GM18517 (cell line): ENCODE results near the gene LRRFIP2.

Source experiments
- ATAC-seq: cut with Tn5 transposase; IDR thresholded peaks from one replicate; pipeline ENCODE4 v1.9.1; 2021; ENCODE audit warnings: mild to moderate bottlenecking, moderate library complexity; ENCODE audit not compliant: unreplicated experiment

Gene LRRFIP2

GRCh38 chr3:37118163-37118562 lies 56.2 kb downstream of the LRRFIP2 start:
- ATAC-seq: no peak

- no peak for ATAC-seq
Measured at GRCh38 chr3:37117548-37117947, 56.8 kb downstream of the LRRFIP2 start.

- no peak for ATAC-seq
Measured at GRCh38 chr3:37116998-37117397, 57.4 kb downstream of the LRRFIP2 start.

GRCh38 chr3:37115446-37115845 lies 58.9 kb downstream of the LRRFIP2 start:
- ATAC-seq: no peak

- ATAC-seq: no peak
Measured at GRCh38 chr3:37114251-37115145, 59.9 kb downstream of the LRRFIP2 start.

GRCh38 chr3:37112987-37113386 lies 61.4 kb downstream of the LRRFIP2 start:
- no peak for ATAC-seq

GRCh38 chr3:37111199-37111598 lies 63.2 kb downstream of the LRRFIP2 start:
- ATAC-seq: no peak

- ATAC-seq: no peak
Measured at GRCh38 chr3:37107846-37108245, 66.5 kb downstream of the LRRFIP2 start.

- ATAC-seq: no peak
Measured at GRCh38 chr3:37103103-37103808, 71.1 kb downstream of the LRRFIP2 start.

GRCh38 chr3:37100411-37100810 lies 74.0 kb downstream of the LRRFIP2 start:
- ATAC-seq: no peak

GRCh38 chr3:37099469-37099868 lies 74.9 kb downstream of the LRRFIP2 start:
- ATAC-seq: no peak

GRCh38 chr3:37098884-37099283 lies 75.5 kb downstream of the LRRFIP2 start:
- no peak for ATAC-seq

GRCh38 chr3:37097776-37098175 lies 76.6 kb downstream of the LRRFIP2 start:
- no peak for ATAC-seq

GRCh38 chr3:37096975-37097374 lies 77.4 kb downstream of the LRRFIP2 start:
- no peak for ATAC-seq

- ATAC-seq: no peak
Measured at GRCh38 chr3:37096288-37096687, 78.1 kb downstream of the LRRFIP2 start.

- ATAC-seq: no peak
Measured at GRCh38 chr3:37094636-37095035, 79.7 kb downstream of the LRRFIP2 start.

GRCh38 chr3:37093481-37093880 lies 80.9 kb downstream of the LRRFIP2 start:
- ATAC-seq: no peak

GRCh38 chr3:37092484-37092883 lies 81.9 kb downstream of the LRRFIP2 start:
- ATAC-seq: no peak

- no peak for ATAC-seq
Measured at GRCh38 chr3:37087870-37088269, 86.5 kb downstream of the LRRFIP2 start.

- ATAC-seq: no peak
Measured at GRCh38 chr3:37086918-37087317, 87.5 kb downstream of the LRRFIP2 start.

- ATAC-seq: no peak
Measured at GRCh38 chr3:37082317-37082716, 92.1 kb downstream of the LRRFIP2 start.

- ATAC-seq: no peak
Measured at GRCh38 chr3:37075955-37076354, 98.4 kb downstream of the LRRFIP2 start.
